ENCODE results near the gene UQCRQ.

Gene UQCRQ

GRCh38 chr5:132916086-132916485 lies 49.6 kb downstream of the UQCRQ start:
- DNase-seq, result no peak

All from DMS 273 treated with DMSO at 0.1 percent for 48 hours (cell line).